WTC11 (cell line): ENCODE results near the gene GRK4.

Experiments used
- ATF6 ChIP-seq: sonication (generic); formaldehyde crosslinking; IDR thresholded peaks from 2 replicates; pipeline ENCODE4 v1.8.1; 2023; ENCODE audit warnings: mild to moderate bottlenecking, missing genetic modification reagents
- CREM ChIP-seq: sonication (generic); formaldehyde crosslinking; IDR thresholded peaks from 2 replicates; pipeline ENCODE4 v1.8.1; 2022; ENCODE audit warnings: mild to moderate bottlenecking, missing genetic modification reagents, moderate library complexity
- ESRRA ChIP-seq: sonication (generic); formaldehyde crosslinking; IDR thresholded peaks from 2 replicates; pipeline ENCODE4 v1.8.1; 2022; ENCODE audit warnings: mild to moderate bottlenecking, missing genetic modification reagents, borderline replicate concordance
- ETV6 ChIP-seq: sonication (generic); formaldehyde crosslinking; IDR thresholded peaks from 2 replicates; pipeline ENCODE4 v1.8.1; 2022; ENCODE audit warnings: mild to moderate bottlenecking, missing genetic modification reagents
- SMAD3 ChIP-seq: sonication (generic); formaldehyde crosslinking; IDR thresholded peaks from 2 replicates; pipeline ENCODE4 v1.8.0; 2022; ENCODE audit warnings: missing genetic modification reagents, mild to moderate bottlenecking, borderline replicate concordance
- TF ChIP-seq, protein P1 (sequence below): fragments of 200-600 bp; IDR thresholded peaks from 2 replicates; pipeline ENCODE4 v1.8.0; 2022; ENCODE audit warnings: antibody characterized with exemption
- TF ChIP-seq, protein P2 (sequence below): sonication (generic); formaldehyde crosslinking; IDR thresholded peaks from 2 replicates; pipeline ENCODE4 v1.8.1; 2023; ENCODE audit warnings: mild to moderate bottlenecking, missing genetic modification reagents
- TF ChIP-seq, protein P3 (sequence below): sonication (generic); formaldehyde crosslinking; IDR thresholded peaks from 2 replicates; pipeline ENCODE4 v1.8.0; 2022; ENCODE audit warnings: mild to moderate bottlenecking, missing genetic modification reagents

DNA sequence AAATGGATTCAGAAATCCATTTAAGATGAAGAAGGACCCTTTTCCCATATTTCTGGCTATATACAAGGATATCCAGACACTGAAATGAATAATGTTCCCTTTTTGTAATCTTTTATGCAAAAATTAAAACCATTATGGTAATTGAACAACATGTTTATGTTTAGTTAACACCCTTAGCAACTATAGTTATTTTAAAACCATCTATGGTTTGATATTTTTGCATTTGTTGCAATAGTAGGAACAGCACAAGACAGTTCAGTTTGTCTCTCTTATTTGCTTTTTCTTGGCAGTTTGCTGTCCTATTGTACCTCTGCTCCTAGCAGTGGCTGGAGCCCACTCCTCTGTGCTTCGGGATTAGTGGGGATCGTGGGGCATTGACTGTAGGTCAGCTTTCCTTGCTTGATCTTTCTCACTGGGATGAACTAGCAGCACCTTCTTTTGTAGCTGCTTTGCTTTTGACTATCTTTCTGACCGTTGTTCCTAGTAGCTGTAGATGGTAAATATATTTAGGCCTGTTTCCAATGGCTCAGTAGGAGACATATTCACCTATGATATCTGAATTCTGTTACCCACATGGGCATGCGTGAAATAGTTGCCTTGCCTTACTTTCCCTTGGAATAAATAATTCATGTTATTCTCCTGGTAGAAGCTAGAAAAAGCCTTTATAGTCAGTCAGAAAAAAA, 123.9 kb downstream of the GRK4 start:
- TF ChIP-seq ESRRA: no peak
- TF ChIP-seq ATF6: no peak
- TF ChIP-seq, protein P1, sequence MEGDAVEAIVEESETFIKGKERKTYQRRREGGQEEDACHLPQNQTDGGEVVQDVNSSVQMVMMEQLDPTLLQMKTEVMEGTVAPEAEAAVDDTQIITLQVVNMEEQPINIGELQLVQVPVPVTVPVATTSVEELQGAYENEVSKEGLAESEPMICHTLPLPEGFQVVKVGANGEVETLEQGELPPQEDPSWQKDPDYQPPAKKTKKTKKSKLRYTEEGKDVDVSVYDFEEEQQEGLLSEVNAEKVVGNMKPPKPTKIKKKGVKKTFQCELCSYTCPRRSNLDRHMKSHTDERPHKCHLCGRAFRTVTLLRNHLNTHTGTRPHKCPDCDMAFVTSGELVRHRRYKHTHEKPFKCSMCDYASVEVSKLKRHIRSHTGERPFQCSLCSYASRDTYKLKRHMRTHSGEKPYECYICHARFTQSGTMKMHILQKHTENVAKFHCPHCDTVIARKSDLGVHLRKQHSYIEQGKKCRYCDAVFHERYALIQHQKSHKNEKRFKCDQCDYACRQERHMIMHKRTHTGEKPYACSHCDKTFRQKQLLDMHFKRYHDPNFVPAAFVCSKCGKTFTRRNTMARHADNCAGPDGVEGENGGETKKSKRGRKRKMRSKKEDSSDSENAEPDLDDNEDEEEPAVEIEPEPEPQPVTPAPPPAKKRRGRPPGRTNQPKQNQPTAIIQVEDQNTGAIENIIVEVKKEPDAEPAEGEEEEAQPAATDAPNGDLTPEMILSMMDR: no peak
- TF ChIP-seq, protein P2, sequence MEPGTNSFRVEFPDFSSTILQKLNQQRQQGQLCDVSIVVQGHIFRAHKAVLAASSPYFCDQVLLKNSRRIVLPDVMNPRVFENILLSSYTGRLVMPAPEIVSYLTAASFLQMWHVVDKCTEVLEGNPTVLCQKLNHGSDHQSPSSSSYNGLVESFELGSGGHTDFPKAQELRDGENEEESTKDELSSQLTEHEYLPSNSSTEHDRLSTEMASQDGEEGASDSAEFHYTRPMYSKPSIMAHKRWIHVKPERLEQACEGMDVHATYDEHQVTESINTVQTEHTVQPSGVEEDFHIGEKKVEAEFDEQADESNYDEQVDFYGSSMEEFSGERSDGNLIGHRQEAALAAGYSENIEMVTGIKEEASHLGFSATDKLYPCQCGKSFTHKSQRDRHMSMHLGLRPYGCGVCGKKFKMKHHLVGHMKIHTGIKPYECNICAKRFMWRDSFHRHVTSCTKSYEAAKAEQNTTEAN: no peak
- TF ChIP-seq, protein P3, sequence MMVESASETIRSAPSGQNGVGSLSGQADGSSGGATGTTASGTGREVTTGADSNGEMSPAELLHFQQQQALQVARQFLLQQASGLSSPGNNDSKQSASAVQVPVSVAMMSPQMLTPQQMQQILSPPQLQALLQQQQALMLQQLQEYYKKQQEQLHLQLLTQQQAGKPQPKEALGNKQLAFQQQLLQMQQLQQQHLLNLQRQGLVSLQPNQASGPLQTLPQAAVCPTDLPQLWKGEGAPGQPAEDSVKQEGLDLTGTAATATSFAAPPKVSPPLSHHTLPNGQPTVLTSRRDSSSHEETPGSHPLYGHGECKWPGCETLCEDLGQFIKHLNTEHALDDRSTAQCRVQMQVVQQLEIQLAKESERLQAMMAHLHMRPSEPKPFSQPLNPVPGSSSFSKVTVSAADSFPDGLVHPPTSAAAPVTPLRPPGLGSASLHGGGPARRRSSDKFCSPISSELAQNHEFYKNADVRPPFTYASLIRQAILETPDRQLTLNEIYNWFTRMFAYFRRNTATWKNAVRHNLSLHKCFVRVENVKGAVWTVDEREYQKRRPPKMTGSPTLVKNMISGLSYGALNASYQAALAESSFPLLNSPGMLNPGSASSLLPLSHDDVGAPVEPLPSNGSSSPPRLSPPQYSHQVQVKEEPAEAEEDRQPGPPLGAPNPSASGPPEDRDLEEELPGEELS: no peak
- no peak for TF ChIP-seq ETV6 (CRISPR knock-in tag)
- no peak for TF ChIP-seq SMAD3 (CRISPR knock-in tag)
- no peak for TF ChIP-seq CREM (CRISPR knock-in tag)
